Endothelial cell of umbilical vein (primary cell): Measurements from ENCODE around the gene DDIT4.

Source experiments
- CTCF ChIP-seq, 2 donors: IDR thresholded peaks; 1 replicate in 1 of 2; 2 replicates in 1 of 2; pipeline ENCODE4 v1.5.1; 2011; ENCODE audit warnings: low read length in 2 of 2, mild to moderate bottlenecking in 2 of 2, moderate library complexity in 2 of 2, control low read depth in 1 of 2, inconsistent platforms in 1 of 2, low read depth in 1 of 2; ENCODE audit not compliant: insufficient read depth in 1 of 2; ENCODE audit errors: extremely low read depth in 1 of 2
- EZH2 ChIP-seq: IDR thresholded peaks from 2 replicates; pipeline ENCODE4 v1.6.1; 2012; ENCODE audit warnings: borderline replicate concordance, low read depth, mild to moderate bottlenecking, moderate library complexity, low read length, inconsistent platforms; ENCODE audit not compliant: severe bottlenecking
- POLR2AphosphoS5 ChIP-seq: IDR thresholded peaks from 2 replicates; pipeline ENCODE4 v1.6.1; 2012; ENCODE audit warnings: low read depth, mild to moderate bottlenecking, control low read depth, low read length, moderate library complexity; ENCODE audit not compliant: insufficient read depth

GRCh38 chr10:72270607-72271281, 3.0 kb upstream of the DDIT4 start:
- TF ChIP-seq POLR2AphosphoS5 (no peak), CTCF (IDR thresholded peaks at IDR 0.05; ENCODE audit: extremely low read depth in 1 of 2, insufficient read depth in 1 of 2, low read depth in 1 of 2, low read length in 2 of 2) (no peak), EZH2 (no peak)
